PC-9 (cell line): ENCODE measurements around the gene WDR17. TPM values are rescaled to one million over a fixed set of nuclear protein-coding genes. Genes with fewer than 3 reads are reported as not detected.

Experiments
- BruUV-seq: library from RNA; stranded (reverse); fragments of 400-500 nt; replicated peaks from 2 replicates; lab custom pipeline; 2021; lab: Mats Ljungman, UMichigan
- CTCF ChIA-PET: fragments of 300-600 bp; sonication (Branson Sonifier 250); formaldehyde crosslinking; loops from one replicate; lab custom pipeline; 2022; ENCODE audit warnings: antibody characterized with exemption; lab: Charles Lee
- POLR2A ChIA-PET: fragments of 300-600 bp; sonication (Branson Sonifier 250); formaldehyde crosslinking; loops from one replicate; lab custom pipeline; 2022; ENCODE audit warnings: antibody characterized with exemption; ENCODE audit not compliant: unreplicated experiment; lab: Charles Lee
- DNase-seq, 2 experiments: peaks; one replicate each; pipeline versions ENCODE4 v3.0.0 to v3.0.0-alpha.2; 2015 to 2022; ENCODE audit warnings: mixed read lengths in 1 of 2
- H2AFZ ChIP-seq: fragments of 200-600 bp; sonication (generic); 2 replicates; pipeline ENCODE4 v1.8.1; 2017; ENCODE audit warnings: antibody characterized with exemption
- H3F3A ChIP-seq: fragments of 200-600 bp; sonication (generic); 2 replicates; pipeline ENCODE4 v1.8.1; 2017; ENCODE audit warnings: antibody characterized with exemption, mild to moderate bottlenecking, low read depth; ENCODE audit not compliant: insufficient read depth
- H3K27ac ChIP-seq: fragments of 200-600 bp; sonication (generic); 2 replicates; pipeline ENCODE4 v1.6.1; 2016; ENCODE audit warnings: mixed run types
- H3K27me3 ChIP-seq: fragments of 200-600 bp; sonication (generic); 2 replicates; pipeline ENCODE4 v1.6.1; 2016; ENCODE audit warnings: low read depth, mixed run types; ENCODE audit not compliant: insufficient read depth
- H3K36me3 ChIP-seq: fragments of 200-600 bp; sonication (generic); 2 replicates; pipeline ENCODE4 v1.6.1; 2016; ENCODE audit warnings: low read depth, mixed run types
- H3K4me1 ChIP-seq: fragments of 200-600 bp; sonication (generic); replicated peaks from 2 replicates; pipeline ENCODE4 v1.6.1; 2016; ENCODE audit warnings: mixed run types; ENCODE audit not compliant: insufficient read depth
- H3K4me2 ChIP-seq: fragments of 200-600 bp; sonication (generic); 2 replicates; pipeline ENCODE4 v1.6.1; 2017; ENCODE audit warnings: mixed run types
- H3K4me3 ChIP-seq: fragments of 200-600 bp; sonication (generic); 2 replicates; pipeline ENCODE4 v1.6.1; 2016; ENCODE audit warnings: mixed run types
- H3K79me2 ChIP-seq: fragments of 200-600 bp; sonication (generic); 2 replicates; pipeline ENCODE4 v1.6.1; 2017; ENCODE audit warnings: low read depth, mixed run types
- H3K9me2 ChIP-seq: fragments of 200-600 bp; sonication (generic); 2 replicates; pipeline ENCODE4 v1.8.1; 2017; ENCODE audit warnings: mild to moderate bottlenecking; ENCODE audit not compliant: insufficient read depth
- H3K9me3 ChIP-seq: fragments of 200-600 bp; sonication (generic); 2 replicates; pipeline ENCODE4 v1.8.1; 2016; ENCODE audit warnings: low read depth; ENCODE audit not compliant: insufficient read depth
- H4K20me1 ChIP-seq: fragments of 200-600 bp; sonication (generic); 2 replicates; pipeline ENCODE4 v1.8.1; 2017; ENCODE audit not compliant: insufficient read depth
- EZH2 ChIP-seq: fragments of 200-600 bp; sonication (generic); IDR thresholded peaks from 2 replicates; pipeline ENCODE4 v1.8.0; 2017; ENCODE audit warnings: antibody characterized with exemption, low read depth
- intact Hi-C: fragments of 100-400 bp; cut with micrococcal nuclease; formaldehyde crosslinking; loops from one replicate; pipeline ENCODE4 v1.10.0; 2022; ENCODE audit not compliant: unreplicated experiment
- total RNA-seq: library from RNA; stranded (reverse); gene quantifications from 2 replicates; pipeline ENCODE4 v1.2.3, GENCODE V29; 2021
- TF ChIP-seq, protein P1 (sequence below): fragments of 200-600 bp; sonication (generic); conservative IDR thresholded peaks from 2 replicates; pipeline ENCODE4 v1.6.1; 2017; ENCODE audit warnings: mixed run types, antibody characterized with exemption, mild to moderate bottlenecking, moderate library complexity

Gene WDR17
- total RNA-seq, 1 experiment from 2014 or later: 2.2 TPM

GRCh38 chr4:176125063-176125462 is 59.4 kb downstream of the WDR17 start:
- H3K9me3 ChIP-seq: no peaks in the 10 kb centered on the region
- no peak for DNase-seq
- no peak overlapping the region for H2AFZ ChIP-seq
- H3K27me3 ChIP-seq: no peaks in the 10 kb centered on the region
- no peak overlapping the region for H3K4me3 ChIP-seq
- BruUV-seq: no TSS peak
- intact Hi-C loops: no loop called here
- no peak overlapping the region for H3K4me2 ChIP-seq
- H3K9me2 ChIP-seq: no peaks in the 10 kb centered on the region
- H3F3A ChIP-seq: no peaks in the 10 kb centered on the region
- no peaks in the 10 kb centered on the region for H3K4me1 ChIP-seq
- H3K36me3 ChIP-seq: no peaks in the 10 kb centered on the region
- no peaks in the 10 kb centered on the region for H3K79me2 ChIP-seq
- ChIA-PET CTCF (no interaction called here), POLR2A (no interaction called here)
- H3K27ac ChIP-seq: no peak overlapping the region
- TF ChIP-seq EZH2: no peak
- TF ChIP-seq, protein P1, sequence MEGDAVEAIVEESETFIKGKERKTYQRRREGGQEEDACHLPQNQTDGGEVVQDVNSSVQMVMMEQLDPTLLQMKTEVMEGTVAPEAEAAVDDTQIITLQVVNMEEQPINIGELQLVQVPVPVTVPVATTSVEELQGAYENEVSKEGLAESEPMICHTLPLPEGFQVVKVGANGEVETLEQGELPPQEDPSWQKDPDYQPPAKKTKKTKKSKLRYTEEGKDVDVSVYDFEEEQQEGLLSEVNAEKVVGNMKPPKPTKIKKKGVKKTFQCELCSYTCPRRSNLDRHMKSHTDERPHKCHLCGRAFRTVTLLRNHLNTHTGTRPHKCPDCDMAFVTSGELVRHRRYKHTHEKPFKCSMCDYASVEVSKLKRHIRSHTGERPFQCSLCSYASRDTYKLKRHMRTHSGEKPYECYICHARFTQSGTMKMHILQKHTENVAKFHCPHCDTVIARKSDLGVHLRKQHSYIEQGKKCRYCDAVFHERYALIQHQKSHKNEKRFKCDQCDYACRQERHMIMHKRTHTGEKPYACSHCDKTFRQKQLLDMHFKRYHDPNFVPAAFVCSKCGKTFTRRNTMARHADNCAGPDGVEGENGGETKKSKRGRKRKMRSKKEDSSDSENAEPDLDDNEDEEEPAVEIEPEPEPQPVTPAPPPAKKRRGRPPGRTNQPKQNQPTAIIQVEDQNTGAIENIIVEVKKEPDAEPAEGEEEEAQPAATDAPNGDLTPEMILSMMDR: no peak
- H4K20me1 ChIP-seq: no peaks in the 10 kb centered on the region

DNA sequence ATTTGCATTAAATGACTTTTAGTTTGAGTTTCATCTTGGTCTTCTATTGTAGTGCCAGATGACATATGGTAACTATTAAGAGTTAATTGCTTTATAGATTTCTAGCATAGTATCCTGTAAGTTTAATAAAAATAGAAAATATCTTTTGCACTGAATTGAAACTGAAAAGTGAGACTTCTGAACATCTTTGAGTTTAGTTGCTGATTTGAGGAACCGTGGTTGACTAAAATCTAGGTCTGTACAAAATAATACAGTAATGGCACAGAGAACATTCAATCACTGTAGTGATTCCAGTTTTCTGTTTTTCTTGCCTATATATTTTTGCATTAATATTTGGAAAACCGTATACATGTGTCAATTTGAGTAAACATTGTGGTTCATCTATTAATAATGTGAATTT is 69.0 kb downstream of the WDR17 start:
- POLR2A ChIA-PET: no interaction called here
- Histone ChIP-seq H3K4me3 (no peak overlapping the region), H3K4me1 (no peaks in the 10 kb centered on the region), H3K27ac (no peak overlapping the region), H3K36me3 (no peaks in the 10 kb centered on the region), H3K4me2 (no peak overlapping the region), H2AFZ (no peak overlapping the region), H3K27me3 (no peaks in the 10 kb centered on the region), H3K9me3 (no peaks in the 10 kb centered on the region), H4K20me1 (no peaks in the 10 kb centered on the region), H3K9me2 (no peaks in the 10 kb centered on the region), H3K79me2 (no peaks in the 10 kb centered on the region), H3F3A (no peaks in the 10 kb centered on the region)
- no TSS peak for BruUV-seq
- intact Hi-C loops: no loop called here
- CTCF ChIA-PET: no interaction called here
- TF ChIP-seq, protein P1: no peak
- TF ChIP-seq EZH2: no peak
- no peak for DNase-seq

GRCh38 chr4:176137631-176138030 is 72.0 kb downstream of the WDR17 start:
- Histone ChIP-seq H4K20me1 (no peaks in the 10 kb centered on the region), H3K9me3 (no peaks in the 10 kb centered on the region), H3K79me2 (no peaks in the 10 kb centered on the region), H3K27ac (no peak overlapping the region), H3K4me3 (no peak overlapping the region), H3K9me2 (no peaks in the 10 kb centered on the region), H3K36me3 (no peaks in the 10 kb centered on the region), H3K4me1 (no peaks in the 10 kb centered on the region), H2AFZ (no peak overlapping the region), H3F3A (no peaks in the 10 kb centered on the region), H3K27me3 (no peaks in the 10 kb centered on the region), H3K4me2 (no peak overlapping the region)
- TF ChIP-seq EZH2: no peak
- intact Hi-C loops: no loop called here
- no TSS peak for BruUV-seq
- ChIA-PET CTCF (no interaction called here), POLR2A (no interaction called here)
- DNase-seq: no peak

GRCh38 chr4:176139518-176139917 is 73.9 kb downstream of the WDR17 start:
- CTCF ChIA-PET: interaction anchor here (0.6 kb wide), 1 partner anchor 1808 kb away, joined by 7 read pairs; no protein-coding TSS in a partner anchor
- Histone ChIP-seq H3K36me3 (no peaks in the 10 kb centered on the region), H3K9me3 (no peaks in the 10 kb centered on the region), H3F3A (no peaks in the 10 kb centered on the region), H3K4me3 (no peak overlapping the region), H3K4me2 (no peak overlapping the region), H3K27ac (no peak overlapping the region), H3K9me2 (no peaks in the 10 kb centered on the region), H3K4me1 (no peaks in the 10 kb centered on the region), H2AFZ (no peak overlapping the region), H3K79me2 (no peaks in the 10 kb centered on the region), H4K20me1 (no peaks in the 10 kb centered on the region), H3K27me3 (no peaks in the 10 kb centered on the region)
- TF ChIP-seq, protein P1: no peak
- TF ChIP-seq EZH2: no peak
- POLR2A ChIA-PET: no interaction called here
- no TSS peak for BruUV-seq
- intact Hi-C loops: no loop called here
- DNase-seq: no peak
